Neural cell (in vitro differentiated cells): Measurements from ENCODE around the gene ING5. TPM values are rescaled to one million over a fixed set of nuclear protein-coding genes. Genes with fewer than 3 reads are reported as not detected.

Experiments used
- H2AFZ ChIP-seq: fragments of 200-600, 300-800 bp; sonication (generic), shearing (Covaris generic); 2 replicates; pipeline ENCODE4 v1.6.0; 2014; ENCODE audit warnings: low read depth, mild to moderate bottlenecking, antibody characterized with exemption, low read length, moderate library complexity
- H3F3A ChIP-seq: fragments of 200-600 bp; shearing (Covaris generic); 2 replicates; pipeline ENCODE4 v1.6.1; 2016; ENCODE audit warnings: mild to moderate bottlenecking, moderate library complexity, mixed read lengths, antibody characterized with exemption, low read length; ENCODE audit not compliant: insufficient read depth, poor library complexity, severe bottlenecking
- H3K27ac ChIP-seq: fragments of 200-600, 300-800 bp; sonication (generic), shearing (Covaris generic); 2 replicates; pipeline ENCODE4 v1.5.1; 2014; ENCODE audit warnings: mild to moderate bottlenecking, low read length, moderate library complexity
- H3K27me3 ChIP-seq: fragments of 300-800, 200-600 bp; sonication (generic), shearing (Covaris generic); 2 replicates; pipeline ENCODE4 v1.6.0; 2014; ENCODE audit warnings: mild to moderate bottlenecking, low read depth, low read length, moderate library complexity; ENCODE audit not compliant: insufficient read depth
- H3K36me3 ChIP-seq: fragments of 300-800, 200-600 bp; sonication (generic), shearing (Covaris generic); 2 replicates; pipeline ENCODE4 v1.5.1; 2014; ENCODE audit warnings: mild to moderate bottlenecking, antibody characterized with exemption, low read length, moderate library complexity; ENCODE audit not compliant: insufficient read depth
- H3K4me2 ChIP-seq: fragments of 300-800, 200-600 bp; sonication (generic), shearing (Covaris generic); 2 replicates; pipeline ENCODE4 v1.6.0; 2014; ENCODE audit warnings: mild to moderate bottlenecking, low read length
- H3K4me3 ChIP-seq: fragments of 300-800, 200-600 bp; sonication (generic), shearing (Covaris generic); 2 replicates; pipeline ENCODE4 v1.5.1; 2014; ENCODE audit warnings: mild to moderate bottlenecking, low read length, moderate library complexity
- H3K79me2 ChIP-seq: fragments of 200-600 bp; shearing (Covaris generic); replicated peaks from 2 replicates; pipeline ENCODE4 v1.6.0; 2014; ENCODE audit warnings: mild to moderate bottlenecking, low read length, moderate library complexity; ENCODE audit not compliant: insufficient read depth
- H3K9ac ChIP-seq: fragments of 300-800, 200-600 bp; sonication (generic), shearing (Covaris generic); 2 replicates; pipeline ENCODE4 v1.6.1; 2016; ENCODE audit warnings: mild to moderate bottlenecking, low read length, mixed read lengths
- H3K9me2 ChIP-seq: fragments of 200-600 bp; shearing (Covaris generic); 2 replicates; pipeline ENCODE4 v1.6.1; 2016; ENCODE audit warnings: mild to moderate bottlenecking, low read length, mixed read lengths; ENCODE audit not compliant: insufficient read depth
- H3K9me3 ChIP-seq: fragments of 200-600, 300-800 bp; sonication (generic), shearing (Covaris generic); 2 replicates; pipeline ENCODE4 v1.6.1; 2016; ENCODE audit warnings: mild to moderate bottlenecking, mixed run types, low read length, moderate library complexity, mixed read lengths
- H4K20me1 ChIP-seq: fragments of 200-600 bp; shearing (Covaris generic); 2 replicates; pipeline ENCODE4 v1.6.1; 2016; ENCODE audit warnings: mild to moderate bottlenecking, mixed run types; ENCODE audit not compliant: insufficient read depth
- EP300 ChIP-seq: fragments of 450-650 bp; conservative IDR thresholded peaks from 2 replicates; pipeline ENCODE4 v1.6.1; 2014; ENCODE audit warnings: antibody characterized with exemption, mild to moderate bottlenecking, moderate library complexity; ENCODE audit not compliant: poor library complexity, severe bottlenecking
- EZH2 ChIP-seq: fragments of 200-600, 300-800 bp; shearing (Covaris generic), sonication (generic); IDR thresholded peaks from 2 replicates; pipeline ENCODE4 v1.6.1; 2014; ENCODE audit warnings: antibody characterized with exemption, low read length, borderline replicate concordance, mild to moderate bottlenecking; ENCODE audit not compliant: insufficient read depth, poor library complexity, severe bottlenecking
- MXI1 ChIP-seq: fragments of 450-650 bp; conservative IDR thresholded peaks from 2 replicates; pipeline ENCODE4 v1.6.1; 2014; ENCODE audit warnings: antibody characterized with exemption, mild to moderate bottlenecking; ENCODE audit not compliant: poor library complexity, severe bottlenecking
- POLR2AphosphoS5 ChIP-seq: IDR thresholded peaks from 2 replicates; pipeline ENCODE4 v1.6.1; 2012
- RAD21 ChIP-seq: fragments of 450-650 bp; conservative IDR thresholded peaks from 2 replicates; pipeline ENCODE4 v1.6.1; 2014; ENCODE audit warnings: antibody characterized with exemption, mild to moderate bottlenecking, moderate library complexity
- SMC3 ChIP-seq: fragments of 450-650 bp; conservative IDR thresholded peaks from 2 replicates; pipeline ENCODE4 v1.6.1; 2014; ENCODE audit warnings: antibody characterized with exemption, mild to moderate bottlenecking, moderate library complexity; ENCODE audit not compliant: poor library complexity
- TAF1 ChIP-seq: IDR thresholded peaks from 2 replicates; pipeline ENCODE4 v1.6.1; 2012; ENCODE audit warnings: low read depth
- polyA plus RNA-seq: library from polyadenylated mRNA; depleted of rRNA; stranded (reverse); fragments of >200 nt; gene quantifications from 2 replicates; pipeline ENCODE4 v1.2.3, GENCODE V29; 2014
- TF ChIP-seq, protein P1 (sequence below): IDR thresholded peaks from 2 replicates; pipeline ENCODE4 v1.6.1; 2012; ENCODE audit warnings: borderline replicate concordance
- TF ChIP-seq, protein P2 (sequence below): fragments of 450-650 bp; IDR thresholded peaks from 2 replicates; pipeline ENCODE4 v1.5.1; 2014; ENCODE audit warnings: antibody characterized with exemption, mild to moderate bottlenecking, moderate library complexity; ENCODE audit not compliant: poor library complexity, severe bottlenecking

ING5 gene
- polyA plus RNA-seq, 1 donor from 2014 or later, result 22.8 TPM

DNA sequence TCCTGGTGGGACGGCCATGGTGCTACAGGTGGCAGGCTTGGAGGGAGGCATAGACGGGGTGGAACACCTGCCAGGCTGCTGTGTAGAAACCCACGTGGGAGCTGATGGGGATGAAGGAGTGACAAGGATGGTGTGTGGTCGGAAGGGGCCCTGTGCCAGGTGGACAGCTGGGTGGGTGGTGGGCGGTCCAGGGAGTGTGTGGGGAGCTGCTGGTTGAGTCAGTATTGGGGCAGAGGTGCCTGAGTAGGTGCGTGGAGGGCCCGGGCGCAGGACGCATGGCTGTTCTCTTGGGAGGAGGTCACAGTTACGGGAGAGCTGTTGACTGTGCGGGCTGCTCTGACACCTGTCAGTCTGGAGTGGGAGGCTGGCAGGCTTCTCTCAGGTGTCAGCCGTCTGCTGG is 20.0 kb downstream of the ING5 start:
- TF ChIP-seq RAD21 (no peak), TAF1 (no peak), EZH2 (no peak), POLR2AphosphoS5 (no peak)
- Histone ChIP-seq H3K9ac (no peak overlapping the region), H3K9me3 (peaks cover 12% of the 10 kb centered on the region), H3K4me2 (no peak overlapping the region), H3K36me3 (peaks cover 19% of the 10 kb centered on the region), H3F3A (no peaks in the 10 kb centered on the region), H3K4me3 (no peak overlapping the region), H3K27ac (no peak overlapping the region), H4K20me1 (no peaks in the 10 kb centered on the region), H3K27me3 (no peaks in the 10 kb centered on the region), H2AFZ (no peak overlapping the region), H3K9me2 (no peaks in the 10 kb centered on the region), H3K79me2 (no peaks in the 10 kb centered on the region)

DNA sequence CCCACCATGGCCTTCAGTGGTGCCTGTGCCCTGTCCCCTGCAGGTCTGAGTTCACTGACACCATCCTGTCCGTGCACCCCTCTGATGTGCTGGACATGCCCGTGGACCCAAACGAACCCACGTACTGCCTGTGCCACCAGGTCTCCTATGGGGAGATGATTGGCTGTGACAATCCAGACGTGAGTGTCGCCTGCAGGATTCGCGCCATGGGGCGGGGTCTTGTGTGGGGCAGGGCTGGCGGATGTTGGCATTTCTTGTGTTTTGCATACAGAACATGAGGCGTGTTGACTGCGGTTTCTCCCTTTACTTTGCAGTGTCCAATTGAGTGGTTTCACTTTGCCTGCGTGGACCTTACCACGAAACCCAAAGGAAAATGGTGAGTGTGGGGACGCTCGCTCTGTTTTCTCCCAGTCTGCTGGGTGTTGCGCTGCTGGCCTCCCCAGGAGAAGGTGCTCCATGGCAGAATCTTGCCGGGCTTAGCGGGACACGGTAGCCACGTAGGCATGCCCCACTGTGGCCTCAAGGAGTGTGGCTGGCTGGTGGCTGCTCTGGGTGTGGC is 21.1 kb downstream of the ING5 start:
- H3K9me2 ChIP-seq, result no peaks in the 10 kb centered on the region
- H3K27ac ChIP-seq, result no peak overlapping the region
- H3K9ac ChIP-seq, result no peak overlapping the region
- no peak for TF ChIP-seq SMC3
- no peak for TF ChIP-seq TAF1
- TF ChIP-seq POLR2AphosphoS5, result no peak
- TF ChIP-seq MXI1, result no peak
- TF ChIP-seq, protein P1, sequence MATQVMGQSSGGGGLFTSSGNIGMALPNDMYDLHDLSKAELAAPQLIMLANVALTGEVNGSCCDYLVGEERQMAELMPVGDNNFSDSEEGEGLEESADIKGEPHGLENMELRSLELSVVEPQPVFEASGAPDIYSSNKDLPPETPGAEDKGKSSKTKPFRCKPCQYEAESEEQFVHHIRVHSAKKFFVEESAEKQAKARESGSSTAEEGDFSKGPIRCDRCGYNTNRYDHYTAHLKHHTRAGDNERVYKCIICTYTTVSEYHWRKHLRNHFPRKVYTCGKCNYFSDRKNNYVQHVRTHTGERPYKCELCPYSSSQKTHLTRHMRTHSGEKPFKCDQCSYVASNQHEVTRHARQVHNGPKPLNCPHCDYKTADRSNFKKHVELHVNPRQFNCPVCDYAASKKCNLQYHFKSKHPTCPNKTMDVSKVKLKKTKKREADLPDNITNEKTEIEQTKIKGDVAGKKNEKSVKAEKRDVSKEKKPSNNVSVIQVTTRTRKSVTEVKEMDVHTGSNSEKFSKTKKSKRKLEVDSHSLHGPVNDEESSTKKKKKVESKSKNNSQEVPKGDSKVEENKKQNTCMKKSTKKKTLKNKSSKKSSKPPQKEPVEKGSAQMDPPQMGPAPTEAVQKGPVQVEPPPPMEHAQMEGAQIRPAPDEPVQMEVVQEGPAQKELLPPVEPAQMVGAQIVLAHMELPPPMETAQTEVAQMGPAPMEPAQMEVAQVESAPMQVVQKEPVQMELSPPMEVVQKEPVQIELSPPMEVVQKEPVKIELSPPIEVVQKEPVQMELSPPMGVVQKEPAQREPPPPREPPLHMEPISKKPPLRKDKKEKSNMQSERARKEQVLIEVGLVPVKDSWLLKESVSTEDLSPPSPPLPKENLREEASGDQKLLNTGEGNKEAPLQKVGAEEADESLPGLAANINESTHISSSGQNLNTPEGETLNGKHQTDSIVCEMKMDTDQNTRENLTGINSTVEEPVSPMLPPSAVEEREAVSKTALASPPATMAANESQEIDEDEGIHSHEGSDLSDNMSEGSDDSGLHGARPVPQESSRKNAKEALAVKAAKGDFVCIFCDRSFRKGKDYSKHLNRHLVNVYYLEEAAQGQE, result no peak
- TF ChIP-seq EZH2, result no peak
- TF ChIP-seq, protein P2, sequence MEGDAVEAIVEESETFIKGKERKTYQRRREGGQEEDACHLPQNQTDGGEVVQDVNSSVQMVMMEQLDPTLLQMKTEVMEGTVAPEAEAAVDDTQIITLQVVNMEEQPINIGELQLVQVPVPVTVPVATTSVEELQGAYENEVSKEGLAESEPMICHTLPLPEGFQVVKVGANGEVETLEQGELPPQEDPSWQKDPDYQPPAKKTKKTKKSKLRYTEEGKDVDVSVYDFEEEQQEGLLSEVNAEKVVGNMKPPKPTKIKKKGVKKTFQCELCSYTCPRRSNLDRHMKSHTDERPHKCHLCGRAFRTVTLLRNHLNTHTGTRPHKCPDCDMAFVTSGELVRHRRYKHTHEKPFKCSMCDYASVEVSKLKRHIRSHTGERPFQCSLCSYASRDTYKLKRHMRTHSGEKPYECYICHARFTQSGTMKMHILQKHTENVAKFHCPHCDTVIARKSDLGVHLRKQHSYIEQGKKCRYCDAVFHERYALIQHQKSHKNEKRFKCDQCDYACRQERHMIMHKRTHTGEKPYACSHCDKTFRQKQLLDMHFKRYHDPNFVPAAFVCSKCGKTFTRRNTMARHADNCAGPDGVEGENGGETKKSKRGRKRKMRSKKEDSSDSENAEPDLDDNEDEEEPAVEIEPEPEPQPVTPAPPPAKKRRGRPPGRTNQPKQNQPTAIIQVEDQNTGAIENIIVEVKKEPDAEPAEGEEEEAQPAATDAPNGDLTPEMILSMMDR, result no peak
- no peak for TF ChIP-seq RAD21
- TF ChIP-seq EP300, result no peak
- H3K9me3 ChIP-seq, result peaks cover 12% of the 10 kb centered on the region
- peaks cover 19% of the 10 kb centered on the region for H3K36me3 ChIP-seq
- no peaks in the 10 kb centered on the region for H3K27me3 ChIP-seq
- no peaks in the 10 kb centered on the region for H3F3A ChIP-seq
- H3K79me2 ChIP-seq, result no peaks in the 10 kb centered on the region
- no peak overlapping the region for H3K4me3 ChIP-seq
- no peaks in the 10 kb centered on the region for H4K20me1 ChIP-seq
- no peak overlapping the region for H3K4me2 ChIP-seq
- no peak overlapping the region for H2AFZ ChIP-seq
